Measurements from ENCODE around the gene CRELD1. TPM values are rescaled to one million over a fixed set of nuclear protein-coding genes. Genes with fewer than 3 reads are reported as not detected.

CRELD1 gene
- total and polyA plus RNA-seq, 12 donors = 49.5 to 92.1 (median 65.4) TPM

GRCh38 chr3:9902372-9903237 is 31.0 kb upstream of the CRELD1 start, which contains the start of gene IL17RE:
TSS of gene IL17RE (plus strand) at chr3:9902848. CDS start at chr3:9902933, 85 bp downstream.
- Histone ChIP-seq H3K4me1 (peaks cover 0 to 28% (median 10%) of the 10 kb centered on the region in 9 donors), H3K36me3 (no peaks in the 10 kb centered on the region), H3K4me3 (peak within 1 kb of the TSS in 8 of 10 donors; percentile 8 to 35 (median 24)), H3K9me3 (no peaks in the 10 kb centered on the region), H3K27ac (peak within 1 kb of the TSS in 8 of 10 donors; percentile 25 to 77 (median 62)), H3K27me3 (no peaks in the 10 kb centered on the region)
- 59% methylated on average over 13 of the region's 13 CpGs for WGBS, 2 donors
- TF ChIP-seq CTCF (IDR thresholded peaks at IDR 0.05) = no peak
- ATAC-seq (peak in 5 of 8 donors; percentile 32 to 45 (median 42)), DNase-seq (no peak)
- intact Hi-C loops (cut with DNase I) = no loop called here

GRCh38 chr3:9903238-9903624 is 30.4 kb upstream of the CRELD1 start:
- 38 to 51% methylated on average over 4 of the region's 4 CpGs for WGBS, 2 donors
- ATAC-seq = peak in 7 of 8 donors; percentile 31 to 85 (median 60)
- H3K4me1 ChIP-seq = peaks cover 0 to 24% (median 10%) of the 10 kb centered on the region in 9 donors
- DNase-seq = peak in 1 of 2 donors; percentile 45
- peak overlapping the region in 7 of 10 donors; percentile 8 to 35 (median 27) for H3K4me3 ChIP-seq
- TF ChIP-seq CTCF (IDR thresholded peaks at IDR 0.05) = no peak
- H3K27me3 ChIP-seq = no peaks in the 10 kb centered on the region
- no peaks in the 10 kb centered on the region for H3K9me3 ChIP-seq
- intact Hi-C loops (cut with DNase I) = no loop called here
- peak overlapping the region in 8 of 10 donors; percentile 25 to 77 (median 62) for H3K27ac ChIP-seq
- no peaks in the 10 kb centered on the region for H3K36me3 ChIP-seq

- Histone ChIP-seq H3K4me3 (no peak overlapping the region), H3K36me3 (no peaks in the 10 kb centered on the region), H3K4me1 (peaks cover 0 to 22% (median 10%) of the 10 kb centered on the region in 9 donors), H3K9me3 (no peaks in the 10 kb centered on the region), H3K27me3 (no peaks in the 10 kb centered on the region), H3K27ac (peak overlapping the region in 4 of 10 donors; percentile 60 to 77 (median 68))
- DNase-seq (no peak), ATAC-seq (no peak)
- 95 to 96% methylated on average over 4 of the region's 4 CpGs for WGBS, 2 donors
- intact Hi-C loops (cut with DNase I) = no loop called here
- no peak for TF ChIP-seq CTCF (IDR thresholded peaks at IDR 0.05)
Observed at GRCh38 chr3:9903904-9904303, 29.7 kb upstream of the CRELD1 start.

- Histone ChIP-seq H3K36me3 (no peaks in the 10 kb centered on the region), H3K4me1 (peaks cover 0 to 22% (median 10%) of the 10 kb centered on the region in 9 donors), H3K27ac (no peak overlapping the region), H3K27me3 (no peaks in the 10 kb centered on the region), H3K4me3 (no peak overlapping the region), H3K9me3 (no peaks in the 10 kb centered on the region)
- DNase-seq (no peak), ATAC-seq (no peak)
- no peak for TF ChIP-seq CTCF (IDR thresholded peaks at IDR 0.05)
- 94 to 96% methylated on average over 5 of the region's 5 CpGs for WGBS, 2 donors
- intact Hi-C loops (cut with DNase I) = no loop called here
Observed at GRCh38 chr3:9906480-9906879, 27.2 kb upstream of the CRELD1 start.

Data from heart right ventricle (tissue), 16 donors.